Activated T-helper 2 cell treated with anti-CD3 and anti-CD28 coated beads, Interferon-gamma antibody, Interleukin-2, Interleukin-4, amounts not matched to agents 10 μg/mL and 5 μg/mL and 100 μg/mL, durations not matched to agents 14 hours and 24 hours and 36 hours (primary cell): Measurements from ENCODE around the gene CIITA. TPM values are rescaled to one million over a fixed set of nuclear protein-coding genes. Genes with fewer than 3 reads are reported as not detected.

ENCODE experiments used
- DNase-seq: peaks from one replicate; pipeline ENCODE4 v3.0.0; 2021; ENCODE audit warnings: low spot score
- H3K27ac Mint-ChIP-seq: one replicate; pipeline ENCODE4 v1.8.0; 2021; ENCODE audit warnings: mixed read lengths
- H3K27me3 Mint-ChIP-seq: one replicate; pipeline ENCODE4 v1.8.0; 2021; ENCODE audit warnings: low read depth, mixed read lengths
- H3K36me3 Mint-ChIP-seq: one replicate; pipeline ENCODE4 v1.8.0; 2021; ENCODE audit warnings: low read depth, mixed read lengths
- H3K4me1 Mint-ChIP-seq: one replicate; pipeline ENCODE4 v1.8.0; 2021; ENCODE audit warnings: low read depth, mixed read lengths
- H3K4me3 Mint-ChIP-seq: one replicate; pipeline ENCODE4 v1.8.0; 2021; ENCODE audit warnings: low read depth, mild to moderate bottlenecking, moderate library complexity, mixed read lengths
- H3K9me3 Mint-ChIP-seq: one replicate; pipeline ENCODE4 v1.8.0; 2021; ENCODE audit warnings: mixed read lengths
- intact Hi-C: fragments of 100-400 bp; cut with micrococcal nuclease; formaldehyde crosslinking; loops from one replicate; pipeline ENCODE4 v1.15.1; 2023
- total RNA-seq: library from RNA; stranded (reverse); gene quantifications from 2 replicates; pipeline ENCODE4 v1.2.3, GENCODE V29; 2022

The CIITA gene
- total RNA-seq, 1 donor from 2014 or later = 8.6 TPM

- Mint-ChIP-seq H3K27me3 (peaks cover 25% of the 10 kb centered on the region), H3K9me3 (no peaks in the 10 kb centered on the region)
- intact Hi-C loops = no loop called here
These were observed 38.3 kb upstream of the CIITA start for GRCh38 chr16:10838621-10839278.

GRCh38 chr16:10839279-10839666 lies 37.7 kb upstream of the CIITA start:
- Mint-ChIP-seq H3K9me3 (no peaks in the 10 kb centered on the region), H3K4me3 (no peak overlapping the region), H3K36me3 (no peaks in the 10 kb centered on the region), H3K27me3 (peaks cover 26% of the 10 kb centered on the region), H3K4me1 (no peaks in the 10 kb centered on the region), H3K27ac (no peak overlapping the region)
- DNase-seq = no peak
- intact Hi-C loops = no loop called here

More at GRCh38 chr16:10838621-10839278, 38.3 kb upstream of the CIITA start:
- Mint-ChIP-seq H3K4me1 (no peaks in the 10 kb centered on the region), H3K36me3 (no peaks in the 10 kb centered on the region), H3K4me3 (no peak overlapping the region), H3K27ac (no peak overlapping the region)
- DNase-seq = no peak

GRCh38 chr16:10840703-10841102 lies 36.3 kb upstream of the CIITA start:
- no peak for DNase-seq
- no peak overlapping the region for H3K27ac Mint-ChIP-seq
- peaks cover 33% of the 10 kb centered on the region for H3K27me3 Mint-ChIP-seq
- H3K4me3 Mint-ChIP-seq = no peak overlapping the region
- H3K9me3 Mint-ChIP-seq = no peaks in the 10 kb centered on the region
- no peaks in the 10 kb centered on the region for H3K36me3 Mint-ChIP-seq
- no peaks in the 10 kb centered on the region for H3K4me1 Mint-ChIP-seq
- intact Hi-C loops = no loop called here

GRCh38 chr16:10846213-10846998 lies 30.6 kb upstream of the CIITA start:
- Mint-ChIP-seq H3K9me3 (no peaks in the 10 kb centered on the region), H3K4me3 (no peak overlapping the region), H3K36me3 (no peaks in the 10 kb centered on the region), H3K4me1 (peaks cover 3% of the 10 kb centered on the region), H3K27ac (no peak overlapping the region), H3K27me3 (peaks cover 40% of the 10 kb centered on the region)
- no peak for DNase-seq
- intact Hi-C loops = no loop called here

- Mint-ChIP-seq H3K27me3 (peaks cover 37% of the 10 kb centered on the region), H3K36me3 (no peaks in the 10 kb centered on the region), H3K27ac (no peak overlapping the region), H3K4me3 (no peak overlapping the region), H3K4me1 (peaks cover 5% of the 10 kb centered on the region), H3K9me3 (no peaks in the 10 kb centered on the region)
- DNase-seq = no peak
- intact Hi-C loops = no loop called here
These were observed 29.8 kb upstream of the CIITA start for GRCh38 chr16:10847176-10847575.

- Mint-ChIP-seq H3K36me3 (no peaks in the 10 kb centered on the region), H3K4me3 (no peak overlapping the region), H3K9me3 (no peaks in the 10 kb centered on the region), H3K27me3 (peaks cover 31% of the 10 kb centered on the region), H3K27ac (no peak overlapping the region), H3K4me1 (peaks cover 13% of the 10 kb centered on the region)
- no peak for DNase-seq
- intact Hi-C loops = no loop called here
These were observed 27.1 kb upstream of the CIITA start for GRCh38 chr16:10849736-10850477.

- Mint-ChIP-seq H3K4me1 (peaks cover 13% of the 10 kb centered on the region), H3K4me3 (no peak overlapping the region), H3K36me3 (no peaks in the 10 kb centered on the region), H3K27ac (no peak overlapping the region), H3K9me3 (no peaks in the 10 kb centered on the region), H3K27me3 (peaks cover 26% of the 10 kb centered on the region)
- DNase-seq = no peak
- intact Hi-C loops = no loop called here
These were observed 26.5 kb upstream of the CIITA start for GRCh38 chr16:10850478-10850850.

- Mint-ChIP-seq H3K4me3 (no peak overlapping the region), H3K27ac (no peak overlapping the region), H3K36me3 (no peaks in the 10 kb centered on the region), H3K4me1 (peaks cover 13% of the 10 kb centered on the region), H3K9me3 (no peaks in the 10 kb centered on the region), H3K27me3 (peaks cover 24% of the 10 kb centered on the region)
- DNase-seq = no peak
- intact Hi-C loops = no loop called here
These were observed 25.5 kb upstream of the CIITA start for GRCh38 chr16:10851512-10851911.

GRCh38 chr16:10852286-10852685 lies 24.7 kb upstream of the CIITA start:
- H3K4me3 Mint-ChIP-seq = no peak overlapping the region
- H3K27me3 Mint-ChIP-seq = peaks cover 18% of the 10 kb centered on the region
- no peak for DNase-seq
- H3K4me1 Mint-ChIP-seq = peaks cover 10% of the 10 kb centered on the region
- no peaks in the 10 kb centered on the region for H3K36me3 Mint-ChIP-seq
- intact Hi-C loops = no loop called here
- H3K27ac Mint-ChIP-seq = no peak overlapping the region
- H3K9me3 Mint-ChIP-seq = no peaks in the 10 kb centered on the region

GRCh38 chr16:10852948-10853347 lies 24.1 kb upstream of the CIITA start:
- Mint-ChIP-seq H3K4me3 (no peak overlapping the region), H3K36me3 (no peaks in the 10 kb centered on the region), H3K4me1 (peaks cover 10% of the 10 kb centered on the region), H3K9me3 (no peaks in the 10 kb centered on the region), H3K27ac (no peak overlapping the region), H3K27me3 (peaks cover 15% of the 10 kb centered on the region)
- no peak for DNase-seq
- intact Hi-C loops = no loop called here

- Mint-ChIP-seq H3K27ac (no peak overlapping the region), H3K4me1 (peaks cover 10% of the 10 kb centered on the region), H3K9me3 (peaks cover 8% of the 10 kb centered on the region), H3K27me3 (peaks cover 7% of the 10 kb centered on the region), H3K36me3 (no peaks in the 10 kb centered on the region), H3K4me3 (no peak overlapping the region)
- DNase-seq = no peak
- intact Hi-C loops = no loop called here
These were observed 21.0 kb upstream of the CIITA start for GRCh38 chr16:10856042-10856441.

- DNase-seq = no peak
- H3K27ac Mint-ChIP-seq = no peak overlapping the region
- H3K27me3 Mint-ChIP-seq = peaks cover 24% of the 10 kb centered on the region
- intact Hi-C loops = no loop called here
- H3K9me3 Mint-ChIP-seq = peaks cover 8% of the 10 kb centered on the region
- no peak overlapping the region for H3K4me3 Mint-ChIP-seq
- H3K4me1 Mint-ChIP-seq = peaks cover 2% of the 10 kb centered on the region
- no peaks in the 10 kb centered on the region for H3K36me3 Mint-ChIP-seq
These were observed 18.8 kb upstream of the CIITA start for GRCh38 chr16:10858203-10858602.

GRCh38 chr16:10859020-10859419 lies 18.0 kb upstream of the CIITA start:
- Mint-ChIP-seq H3K4me3 (no peak overlapping the region), H3K27me3 (peaks cover 26% of the 10 kb centered on the region), H3K36me3 (no peaks in the 10 kb centered on the region), H3K4me1 (peaks cover 2% of the 10 kb centered on the region), H3K9me3 (peaks cover 8% of the 10 kb centered on the region), H3K27ac (no peak overlapping the region)
- DNase-seq = no peak
- intact Hi-C loops = no loop called here
